DMS53 treated with DMSO at 0.1 percent for 48 hours (cell line): ENCODE results near the gene CCDC116.
"Not testable (repeated sequence)": the region's sequence is repeated elsewhere in the genome, so short reads cannot be mapped to it uniquely, and the experiment has no call there.

ENCODE experiments used
- DNase-seq: peaks from one replicate; lab custom pipeline; 2025; ENCODE audit not compliant: unreplicated experiment; lab: John Stamatoyannopoulos, UW

The CCDC116 gene

DNA sequence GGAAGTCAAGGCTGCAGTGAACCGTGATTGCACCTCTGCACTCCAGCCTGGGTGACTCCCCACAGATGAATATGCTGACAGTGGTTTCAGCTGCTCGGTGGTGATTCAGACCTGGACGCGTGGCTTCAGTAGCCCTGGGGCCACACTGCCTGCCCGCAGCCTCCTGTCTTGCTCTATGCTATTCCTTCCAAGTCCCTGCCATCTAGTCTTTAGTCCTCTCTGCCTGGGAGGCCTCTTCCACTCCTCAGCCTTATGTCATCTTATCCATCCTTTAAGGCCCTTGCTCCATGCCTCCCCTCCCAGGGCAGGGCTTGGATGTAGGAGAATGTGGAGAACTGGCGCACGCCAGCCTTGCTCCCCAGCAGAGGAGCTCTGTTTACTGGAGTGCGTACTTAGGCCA lies 25.8 kb upstream of the CCDC116 start:
- no peak for DNase-seq

DNA sequence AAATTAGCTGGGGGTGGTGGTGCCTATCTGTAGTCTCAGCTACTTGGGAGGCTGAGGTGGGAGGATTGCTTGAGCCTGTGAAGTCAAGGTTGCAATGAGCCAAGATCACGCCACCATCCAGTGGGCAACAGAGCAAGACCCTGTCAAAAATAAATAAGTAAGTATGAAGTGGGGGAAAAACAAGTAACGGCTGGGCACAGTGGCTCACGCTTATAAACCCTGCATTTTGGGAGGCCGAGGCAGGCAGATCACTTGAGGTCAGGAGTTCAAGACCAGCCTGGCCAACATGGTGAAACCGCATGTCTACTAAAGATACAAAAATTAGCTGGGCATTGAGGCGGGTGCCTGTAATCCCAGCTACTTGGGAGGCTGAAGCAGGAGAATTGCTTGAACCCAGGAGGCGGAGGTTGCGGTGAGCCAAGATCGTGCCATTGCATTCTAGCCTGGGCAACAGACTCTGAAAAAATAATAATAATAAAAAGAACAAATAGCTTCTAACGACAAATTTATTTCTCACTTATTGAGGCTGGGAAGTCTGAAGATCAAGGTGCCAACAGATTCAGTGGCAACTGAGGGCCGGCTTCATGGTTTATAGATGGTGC lies 22.9 kb upstream of the CCDC116 start:
- DNase-seq = not testable (repeated sequence)

DNA sequence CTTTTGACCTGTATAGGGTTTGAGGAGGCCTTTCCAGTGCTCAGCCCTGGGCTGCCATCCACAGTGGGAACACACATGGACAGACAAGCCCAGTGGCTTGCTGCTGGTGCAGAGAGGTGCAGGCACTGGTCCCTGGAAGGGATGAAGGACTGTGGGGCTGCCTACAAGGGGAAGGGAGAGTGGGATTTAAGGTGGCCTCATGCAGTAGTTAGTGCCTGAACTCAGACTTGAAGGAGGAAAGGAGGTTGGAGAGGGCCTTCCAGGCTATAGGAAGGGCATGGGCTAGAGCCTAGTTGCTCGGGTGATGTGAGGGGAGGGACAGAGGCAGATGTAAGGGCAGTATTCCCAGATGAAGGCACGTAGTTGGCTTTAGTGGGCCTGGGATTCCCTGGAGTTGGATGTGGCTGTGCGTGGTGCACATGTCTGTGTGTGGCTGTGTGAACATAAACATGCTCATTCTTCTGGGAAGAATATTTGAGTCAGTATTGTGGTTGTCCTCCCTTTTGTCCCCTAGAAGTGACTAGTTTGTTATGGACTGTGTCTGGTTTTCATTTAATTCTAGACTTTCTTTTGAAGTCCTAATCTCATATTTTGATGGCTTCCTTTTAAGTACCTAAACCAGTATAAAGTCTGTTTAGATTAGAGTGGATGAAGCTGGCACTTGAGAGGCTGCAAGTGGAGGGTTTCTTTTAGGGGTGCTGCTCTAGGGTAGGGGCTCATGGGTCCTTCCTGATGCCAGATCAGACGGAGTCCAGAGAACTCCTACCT lies 21.2 kb upstream of the CCDC116 start:
- DNase-seq = no peak

DNA sequence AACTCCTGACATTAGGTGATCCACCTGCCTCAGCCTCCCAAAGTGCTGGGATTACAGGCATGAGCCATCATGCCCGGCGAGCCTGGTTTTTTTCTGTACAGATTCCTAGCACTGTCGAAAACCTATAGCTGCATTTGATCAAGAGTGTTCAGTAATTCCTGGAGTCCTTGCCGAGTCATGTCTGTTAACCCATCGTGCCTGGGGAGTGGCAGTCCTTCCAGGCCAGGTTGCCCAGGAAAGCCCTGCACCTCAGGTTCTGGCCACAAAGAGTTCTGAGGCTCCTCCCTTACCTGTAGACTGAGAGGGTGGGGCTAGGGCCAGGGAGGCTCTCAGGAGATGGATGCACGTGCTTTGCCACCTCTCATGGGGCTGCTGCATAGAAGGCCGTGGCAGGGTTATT lies 19.7 kb upstream of the CCDC116 start:
- no peak for DNase-seq

DNA sequence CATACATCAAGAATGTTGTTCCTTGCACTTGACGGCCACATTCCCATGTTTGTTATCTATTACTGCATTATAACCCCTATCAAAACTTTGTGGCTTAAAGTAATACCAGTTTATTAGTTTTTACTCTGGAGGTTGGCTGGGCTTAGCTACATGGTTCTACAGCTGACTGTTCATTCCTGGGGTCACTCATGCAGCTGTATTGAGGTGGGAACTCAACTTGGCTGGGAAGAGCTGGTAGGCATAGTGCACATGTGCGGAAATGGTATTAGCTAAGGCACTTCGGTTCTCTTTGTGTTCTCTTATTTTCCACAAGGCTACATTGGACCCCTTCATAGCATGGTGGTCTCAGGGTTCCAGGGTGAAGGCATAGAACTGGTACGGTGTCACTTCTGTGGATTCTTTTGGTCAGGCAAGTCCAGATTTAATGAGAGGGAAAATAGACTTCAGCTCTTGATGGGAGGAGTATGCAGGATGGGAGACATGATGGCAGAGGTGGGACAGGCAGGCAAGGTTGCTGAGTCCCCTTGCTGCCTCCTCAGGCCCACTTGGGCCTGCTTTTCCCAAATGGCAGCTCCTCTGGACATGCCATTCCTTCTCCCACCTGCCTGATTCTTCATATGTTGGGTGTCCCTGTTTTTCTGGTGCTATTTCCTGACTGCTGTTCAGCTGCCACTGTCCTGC lies 18.9 kb upstream of the CCDC116 start:
- DNase-seq = no peak

DNA sequence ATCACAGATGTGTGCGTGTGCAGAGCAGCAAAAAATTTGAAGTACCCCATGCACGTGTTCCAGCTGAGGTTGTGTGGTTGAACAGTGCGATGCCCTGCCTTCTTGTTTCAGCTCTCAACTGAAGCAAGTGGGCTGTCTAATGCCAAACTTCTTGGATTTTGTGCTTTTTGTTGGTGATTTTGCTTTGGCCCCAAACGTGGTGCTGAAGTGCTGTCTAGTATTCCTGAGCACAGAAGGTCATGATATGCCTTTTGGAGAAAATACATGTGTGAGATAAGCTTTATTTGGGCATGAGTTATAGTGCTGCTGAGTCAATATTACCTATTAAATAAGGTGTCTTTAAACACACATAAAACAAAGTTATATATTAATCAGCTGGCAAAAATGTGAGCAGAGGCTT lies 16.8 kb upstream of the CCDC116 start:
- DNase-seq = no peak

DNA sequence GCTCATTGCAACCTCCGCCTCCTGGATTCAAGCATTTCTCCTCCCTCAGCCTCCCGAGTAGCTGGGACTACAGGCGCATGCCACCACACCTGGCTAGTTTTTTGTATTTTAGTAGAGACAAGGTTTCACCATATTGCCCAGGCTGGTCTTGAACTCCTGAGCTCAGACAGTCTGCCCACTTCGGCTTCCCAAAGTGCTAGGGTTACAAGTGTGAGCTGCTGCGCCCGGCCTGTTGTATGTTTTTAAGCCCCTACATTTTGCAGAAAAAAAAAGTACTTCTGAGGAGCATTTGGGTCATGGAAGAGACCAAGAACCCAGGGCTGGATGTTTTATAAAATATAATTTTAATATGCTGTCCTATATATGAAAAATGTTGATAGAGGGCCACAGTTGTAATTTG lies 15.2 kb upstream of the CCDC116 start:
- not testable (repeated sequence) for DNase-seq

DNA sequence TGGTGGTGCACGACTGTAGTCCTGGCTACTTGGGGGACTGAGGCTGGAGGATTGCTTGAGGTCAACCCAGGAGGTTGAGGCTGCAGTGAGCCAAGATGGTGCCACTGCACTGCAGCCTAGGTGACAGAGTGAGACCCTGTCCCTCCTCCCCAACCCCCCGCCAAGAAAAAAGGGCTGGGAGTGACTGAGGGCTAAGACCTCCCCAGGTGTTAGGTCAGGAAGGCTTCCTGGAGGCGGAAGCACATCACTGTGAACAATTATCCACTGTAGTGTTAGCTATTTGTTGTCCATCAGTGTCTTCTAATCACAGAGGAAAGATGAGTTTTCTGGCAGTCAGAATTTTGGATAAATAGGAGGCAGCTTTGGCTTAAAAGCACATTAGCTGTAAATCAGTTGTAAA lies 11.5 kb upstream of the CCDC116 start:
- DNase-seq = no peak

DNA sequence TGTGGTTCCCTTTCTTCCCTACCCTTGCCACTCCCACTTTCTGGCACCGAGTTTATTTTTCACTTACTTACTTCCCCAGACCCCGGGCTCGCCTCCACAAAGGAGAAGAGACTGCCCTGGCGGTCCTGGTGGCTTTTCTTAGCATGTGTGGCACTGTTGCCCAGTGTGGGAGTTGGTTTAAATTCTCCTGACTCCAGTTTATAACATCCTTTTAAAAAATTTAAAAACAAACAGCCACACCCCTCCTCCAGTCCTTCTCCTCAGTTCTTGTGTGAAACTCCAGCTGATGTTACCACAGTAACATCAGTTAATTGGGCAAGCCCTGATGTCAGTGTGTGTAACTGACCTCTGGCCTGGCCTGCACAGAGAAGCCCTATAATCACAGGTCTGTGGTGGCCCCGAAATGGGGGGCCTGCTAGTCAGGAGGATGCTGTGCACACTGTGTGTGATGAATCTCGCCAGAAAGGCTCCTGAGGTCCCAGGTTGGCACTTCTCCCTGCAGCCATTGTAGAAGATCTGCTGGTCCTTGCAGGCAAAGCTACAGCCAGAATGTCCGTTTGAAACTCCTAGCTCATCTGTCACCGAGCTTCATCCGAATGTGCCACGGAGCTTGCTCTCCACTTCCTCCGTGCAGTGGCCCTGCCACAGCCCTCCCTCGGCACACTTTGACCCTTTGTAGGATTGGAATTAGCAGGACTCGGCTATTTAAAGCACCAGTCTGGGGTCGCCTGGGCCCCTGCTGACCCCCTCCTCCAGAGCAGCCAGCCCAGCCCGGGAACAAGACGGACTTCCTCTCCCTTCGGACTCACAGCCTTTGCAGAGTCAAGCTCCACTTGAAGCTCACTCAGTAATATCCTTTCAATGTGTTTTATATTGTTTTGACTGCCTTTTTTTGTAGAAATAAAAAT lies 10.3 kb upstream of the CCDC116 start:
- DNase-seq = no peak

DNA sequence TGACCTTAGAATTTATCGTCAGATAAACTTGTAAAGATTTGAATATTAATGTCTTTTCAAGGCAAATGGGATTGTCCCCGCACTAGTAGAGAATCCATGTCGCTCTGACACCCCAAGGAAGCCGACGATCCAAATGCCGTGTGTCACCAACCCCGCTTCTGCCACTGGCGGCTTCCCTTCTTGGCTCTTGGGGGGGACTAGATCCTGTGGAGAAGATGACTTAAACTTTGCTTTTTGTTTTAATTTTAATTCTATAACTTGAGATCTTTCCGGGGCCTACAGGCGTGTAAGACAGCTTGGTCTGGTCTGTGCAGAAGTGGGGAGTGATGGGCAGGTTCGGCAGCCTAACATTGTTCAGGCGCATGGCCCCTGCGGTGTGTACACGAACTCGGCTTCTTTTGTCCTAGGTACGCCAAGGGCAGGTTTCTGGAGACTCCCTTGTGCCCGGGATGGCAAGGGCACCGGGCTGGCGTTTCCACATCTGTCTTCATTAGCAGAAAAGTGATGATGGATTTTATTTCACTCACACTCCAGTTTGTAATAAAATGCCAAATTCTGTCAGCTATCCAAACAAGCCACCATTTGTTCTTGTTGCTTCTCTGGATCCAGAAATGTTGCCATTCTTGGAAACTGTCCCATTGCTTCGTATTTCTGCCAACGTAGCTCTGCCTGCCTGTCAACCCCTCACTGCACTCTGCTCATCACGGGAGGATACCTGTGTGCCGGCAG lies 9.5 kb upstream of the CCDC116 start:
- no peak for DNase-seq

DNA sequence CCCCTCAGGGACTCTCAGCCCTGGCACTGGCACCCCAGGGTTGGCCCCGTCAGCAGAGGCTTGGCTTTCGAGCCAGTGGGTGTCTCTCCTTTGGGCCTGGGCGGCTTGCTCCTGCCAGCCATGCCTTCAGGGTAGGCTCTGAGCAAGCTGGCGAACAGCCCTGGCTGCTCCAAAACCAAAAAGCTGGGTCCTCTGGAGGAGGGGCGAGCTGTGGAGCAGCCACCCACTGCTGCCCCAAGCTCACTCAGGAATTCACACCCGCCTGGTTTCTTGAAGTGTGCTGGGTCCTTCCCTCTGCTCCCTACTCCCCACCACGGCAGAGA lies 9.0 kb upstream of the CCDC116 start:
- no peak for DNase-seq

DNA sequence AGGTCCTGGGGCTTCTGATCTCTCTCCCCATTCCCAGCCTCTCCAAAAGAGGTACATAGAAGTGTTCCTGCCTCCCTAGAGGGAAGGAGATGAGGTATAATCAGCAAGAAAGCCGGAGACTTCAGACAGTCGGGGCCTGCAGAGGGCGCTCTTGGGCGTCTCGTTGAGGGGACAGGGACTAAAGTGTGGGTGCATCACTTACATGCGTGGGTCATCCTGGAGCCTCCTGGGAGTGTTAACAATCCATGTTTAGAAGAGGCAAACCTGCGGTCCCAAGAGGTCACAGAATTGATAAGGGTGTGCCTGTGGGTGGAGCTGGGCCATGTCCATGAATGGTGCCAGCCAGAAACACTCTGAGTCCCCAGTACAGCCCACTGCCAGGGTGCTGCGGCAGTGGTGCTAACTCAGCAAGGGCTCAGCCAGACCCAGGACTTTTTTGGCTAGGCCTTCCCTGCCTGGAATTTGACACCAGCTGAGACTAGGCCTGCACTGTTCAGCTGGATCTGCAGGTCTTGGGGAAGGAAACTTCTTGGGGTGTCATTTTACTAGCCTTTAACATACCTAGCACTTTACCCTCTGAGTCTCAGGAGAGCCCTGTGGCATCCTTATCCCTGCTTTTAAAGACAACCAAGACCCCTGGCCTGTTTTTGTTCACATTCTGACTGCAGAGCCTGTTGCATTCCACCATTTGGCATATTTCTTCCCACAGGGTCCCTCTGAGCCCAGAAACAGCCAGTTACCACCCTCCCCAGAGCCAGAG lies 8.3 kb upstream of the CCDC116 start:
- no peak for DNase-seq

DNA sequence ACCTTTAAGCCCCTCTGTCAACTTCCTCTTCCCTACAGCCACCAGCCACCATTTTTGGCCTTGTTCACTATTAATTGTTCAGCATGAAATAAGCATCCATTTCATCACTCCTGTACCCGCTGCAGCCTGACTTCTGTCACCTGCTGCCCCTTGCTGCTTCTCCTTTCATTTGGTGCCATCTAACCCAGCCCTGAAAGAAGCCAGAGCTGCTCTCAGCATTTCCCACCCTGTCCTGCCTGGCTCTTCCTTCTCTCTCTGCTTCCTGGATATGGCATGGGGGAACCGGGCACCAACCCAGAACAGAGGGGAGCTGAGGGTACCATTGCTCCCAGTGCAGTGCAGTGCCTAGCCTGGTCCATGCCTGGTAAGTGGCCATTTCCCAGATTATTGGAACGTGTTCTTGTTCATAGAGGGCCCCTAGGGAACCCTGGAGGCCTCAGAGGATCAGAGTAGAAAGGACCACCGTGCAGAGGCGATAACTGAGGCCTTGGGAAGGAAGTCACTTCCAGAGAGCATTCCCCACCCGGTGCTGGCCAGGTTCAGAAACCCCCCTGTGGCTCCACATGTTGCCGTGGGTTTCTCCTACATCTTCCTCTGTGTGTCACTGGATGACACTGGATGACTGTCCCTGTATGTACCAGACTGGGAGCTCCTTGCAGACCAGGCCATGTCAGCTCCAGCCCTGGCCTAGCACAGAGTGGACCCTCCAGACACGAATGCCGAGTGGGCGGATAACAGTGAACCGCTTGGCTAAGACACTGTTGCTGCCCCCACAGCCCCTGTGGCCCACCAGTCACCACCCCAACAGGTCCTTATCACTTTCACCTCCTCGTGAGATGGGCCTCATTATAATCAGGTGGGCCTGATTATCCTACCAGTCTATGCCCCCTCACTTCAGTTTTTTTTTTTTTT lies 7.4 kb upstream of the CCDC116 start:
- no peak for DNase-seq

DNA sequence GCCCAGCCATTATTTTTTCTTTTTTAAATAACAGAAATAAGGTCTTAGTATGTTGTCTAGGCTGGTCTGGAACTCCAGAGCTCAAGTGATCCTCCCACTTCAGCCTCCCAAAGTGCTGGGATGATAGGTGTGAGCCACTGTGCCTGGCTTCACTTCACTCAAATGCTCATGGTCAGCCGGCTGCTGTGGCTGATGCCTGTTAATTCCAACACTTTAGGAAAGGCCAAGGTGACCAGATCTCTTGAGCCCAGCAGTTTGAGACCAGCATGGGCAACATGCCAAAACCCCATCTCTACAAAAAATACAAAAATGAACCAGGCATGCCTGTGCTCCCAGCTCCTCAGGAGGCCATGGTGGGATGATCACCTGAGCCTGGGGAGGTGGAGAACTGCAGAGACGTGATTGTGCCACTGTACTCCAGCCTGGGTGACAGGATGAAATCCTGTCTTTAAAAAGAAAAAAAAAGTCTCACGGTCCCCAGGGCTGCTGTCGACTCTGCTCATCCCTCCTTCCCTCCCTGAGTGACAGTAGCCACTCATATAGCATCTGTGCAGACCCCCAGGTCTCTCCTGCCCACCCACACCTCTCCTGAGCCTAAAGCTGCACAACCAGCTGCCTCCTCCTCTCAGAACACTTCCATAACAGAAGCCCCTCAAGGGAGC lies 6.4 kb upstream of the CCDC116 start:
- DNase-seq = no peak

DNA sequence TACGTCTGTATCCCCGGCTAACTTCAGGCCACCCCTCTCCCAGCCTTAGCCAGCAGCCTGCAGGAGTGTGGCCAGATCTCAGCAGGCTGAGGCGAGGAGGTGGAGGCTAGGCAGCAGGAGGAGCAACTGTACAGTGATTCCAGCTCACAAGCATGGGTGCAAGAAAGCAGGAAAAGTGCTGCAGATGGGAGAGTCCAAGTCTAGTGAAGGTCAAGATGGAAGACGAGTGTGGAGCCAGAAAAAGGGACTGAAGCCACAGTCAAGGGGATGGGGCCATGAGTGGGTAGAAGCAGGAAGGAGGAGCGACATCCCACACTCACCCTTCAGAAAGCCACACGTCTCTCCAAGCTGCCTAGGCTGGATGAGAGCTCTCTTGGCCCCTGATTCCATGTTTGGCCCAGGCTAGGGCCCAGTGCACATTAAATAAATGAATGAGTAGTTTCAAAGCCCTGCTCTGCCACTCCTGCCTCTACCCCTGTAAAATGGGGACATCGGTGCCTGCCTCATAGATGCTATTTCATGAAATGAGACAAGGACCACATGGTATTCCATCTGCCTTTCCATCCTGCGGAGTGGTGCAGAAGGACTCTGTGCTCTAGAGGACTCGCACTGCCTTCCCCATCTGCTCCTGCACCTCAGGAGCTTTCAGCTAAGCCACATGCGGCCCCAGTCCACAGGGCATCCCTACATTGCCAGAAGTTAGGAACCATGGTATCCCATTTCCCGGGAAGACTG lies 5.7 kb upstream of the CCDC116 start:
- no peak for DNase-seq

DNA sequence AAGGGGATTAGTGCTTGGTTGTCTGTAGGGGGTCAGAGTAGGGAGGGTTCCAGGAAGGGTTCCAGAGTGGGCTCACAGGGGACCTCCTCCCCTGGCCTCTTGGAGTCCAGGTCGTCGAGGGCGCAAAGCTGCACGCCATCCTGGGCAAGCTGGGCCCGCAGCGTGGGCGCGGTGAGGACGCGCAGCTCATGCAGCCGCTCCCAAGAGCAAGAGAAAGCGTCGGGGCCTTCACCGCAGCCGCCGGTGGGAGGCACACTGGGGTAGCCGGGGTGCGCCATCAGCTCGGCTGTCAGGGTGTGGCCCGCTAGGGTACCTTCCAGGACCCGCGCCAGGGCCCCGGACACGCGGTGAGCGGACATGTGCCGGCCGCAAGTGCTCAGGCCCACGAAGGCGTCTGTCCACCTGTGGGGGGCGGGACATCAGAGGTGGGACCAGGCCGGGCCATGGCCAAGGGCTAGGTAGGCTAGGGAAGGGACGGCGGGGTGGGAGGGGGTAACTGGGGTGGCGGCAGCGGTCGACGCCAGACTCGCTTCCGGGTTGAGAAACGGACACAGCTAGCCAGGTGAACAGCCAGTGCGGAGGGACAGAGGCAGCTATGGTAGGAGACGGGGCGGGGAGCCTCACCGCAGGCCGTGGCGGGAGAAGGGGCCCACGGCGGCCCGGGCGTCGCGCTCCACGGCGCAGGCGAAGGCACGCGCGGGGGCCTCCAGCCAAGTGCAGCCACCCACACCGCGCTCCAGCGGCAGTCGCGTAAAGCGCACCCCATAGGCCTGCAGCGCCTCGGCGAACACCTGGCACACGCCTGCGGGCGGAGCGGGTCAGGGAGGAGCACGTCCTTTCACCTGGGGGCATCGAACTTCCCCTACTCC lies 3.9 kb upstream of the CCDC116 start:
- no peak for DNase-seq
